ENCODE results near the gene GPBAR1. TPM values are rescaled to one million over a fixed set of nuclear protein-coding genes. Genes with fewer than 3 reads are reported as not detected.
A peak's percentile ranks its signal among the peaks of the same experiment; 100 is the strongest.

Gene GPBAR1
- total RNA-seq, 4 donors from 2014 or later, result 4.6 to 37.8 (median 13.5) TPM

GRCh38 chr2:218265626-218266025 lies 4.8 kb downstream of the GPBAR1 start:
- no peak overlapping the region for H3K27ac ChIP-seq
- H3K36me3 ChIP-seq, result peaks cover 0 to 57% (median 5%) of the 10 kb centered on the region in 3 donors
- H3K9me3 ChIP-seq, result no peaks in the 10 kb centered on the region
- 88 to 92% methylated on average over 8 of the region's 8 CpGs for WGBS, 2 donors
- peak in 1 of 2 donors; percentile 2 for DNase-seq (ENCODE audit: low spot score in 2 of 2)
- no peak overlapping the region for H3K4me3 ChIP-seq
- no peaks in the 10 kb centered on the region for H3K27me3 ChIP-seq
- peaks cover 5 to 59% (median 34%) of the 10 kb centered on the region in 4 donors for H3K4me1 ChIP-seq
- TF ChIP-seq EP300 (IDR thresholded peaks at IDR 0.05) (no peak), CTCF (IDR thresholded peaks at IDR 0.05) (no peak), POLR2A (IDR thresholded peaks at IDR 0.05) (no peak)

GRCh38 chr2:218266316-218266979 lies 5.6 kb downstream of the GPBAR1 start:
- DNase-seq (ENCODE audit: low spot score in 2 of 2), result peak in 1 of 2 donors; percentile 6
- peaks cover 5 to 59% (median 33%) of the 10 kb centered on the region in 4 donors for H3K4me1 ChIP-seq
- TF ChIP-seq EP300 (IDR thresholded peaks at IDR 0.05), result no peak
- TF ChIP-seq POLR2A (IDR thresholded peaks at IDR 0.05), result no peak
- TF ChIP-seq CTCF (IDR thresholded peaks at IDR 0.05), result no peak
- no peaks in the 10 kb centered on the region for H3K27me3 ChIP-seq
- no peaks in the 10 kb centered on the region for H3K9me3 ChIP-seq
- H3K4me3 ChIP-seq, result no peak overlapping the region
- 85 to 91% methylated on average over 11 to 12 of the region's 15 CpGs for WGBS, 2 donors
- H3K36me3 ChIP-seq, result peaks cover 0 to 57% (median 5%) of the 10 kb centered on the region in 3 donors
- H3K27ac ChIP-seq, result no peak overlapping the region

GRCh38 chr2:218267259-218267658 lies 6.4 kb downstream of the GPBAR1 start:
- Histone ChIP-seq H3K4me3 (no peak overlapping the region), H3K27me3 (no peaks in the 10 kb centered on the region), H3K36me3 (peaks cover 0 to 57% (median 5%) of the 10 kb centered on the region in 3 donors), H3K4me1 (peaks cover 5 to 59% (median 34%) of the 10 kb centered on the region in 4 donors), H3K9me3 (no peaks in the 10 kb centered on the region), H3K27ac (no peak overlapping the region)
- WGBS, 2 donors, result 93 to 95% methylated on average over 6 of the region's 6 CpGs
- TF ChIP-seq EP300 (IDR thresholded peaks at IDR 0.05), result no peak
- DNase-seq (ENCODE audit: low spot score in 2 of 2), result no peak

GRCh38 chr2:218269900-218270720 lies 9.3 kb downstream of the GPBAR1 start, which contains the start of the genes AAMP and PNKD:
TSS of gene AAMP (minus strand) at chr2:218270137. CDS start at chr2:218270086, 51 bp downstream.
TSS of gene PNKD (plus strand) at chr2:218270519. CDS start at chr2:218270536, 17 bp downstream.
- peaks cover 5 to 68% (median 33%) of the 10 kb centered on the region in 4 donors for H3K4me1 ChIP-seq
- TF ChIP-seq POLR2A (IDR thresholded peaks at IDR 0.05), result peak; percentile 73 to 89
- peak; percentile 93 to 98 for TF ChIP-seq EP300 (IDR thresholded peaks at IDR 0.05)
- peak in 2 of 5 experiments; percentile 17 to 44 for TF ChIP-seq CTCF (IDR thresholded peaks at IDR 0.05)
- peaks cover 0 to 49% (median 5%) of the 10 kb centered on the region in 3 donors for H3K36me3 ChIP-seq
- H3K27ac ChIP-seq, result peak within 1 kb of the TSS; percentile 73 to 95 (median 90)
- peak within 1 kb of the TSS; percentile 78 to 99 (median 92) for H3K4me3 ChIP-seq
- no peaks in the 10 kb centered on the region for H3K9me3 ChIP-seq
- DNase-seq (ENCODE audit: low spot score in 2 of 2), result peak; percentile 100
- no peaks in the 10 kb centered on the region for H3K27me3 ChIP-seq
- WGBS, 2 donors, result 1% methylated on average over 25 to 63 of the region's 64 CpGs

GRCh38 chr2:218270721-218271486 lies 10.1 kb downstream of the GPBAR1 start:
- Histone ChIP-seq H3K4me1 (peaks cover 5 to 70% (median 33%) of the 10 kb centered on the region in 4 donors), H3K4me3 (peak overlapping the region; percentile 78 to 99 (median 92)), H3K27me3 (no peaks in the 10 kb centered on the region), H3K27ac (peak overlapping the region; percentile 47 to 95 (median 74)), H3K9me3 (no peaks in the 10 kb centered on the region), H3K36me3 (peaks cover 0 to 49% (median 12%) of the 10 kb centered on the region in 3 donors)
- no peak for DNase-seq (ENCODE audit: low spot score in 2 of 2)
- 3 to 10% methylated on average over 18 to 23 of the region's 23 CpGs for WGBS, 2 donors
- no peak for TF ChIP-seq POLR2A (IDR thresholded peaks at IDR 0.05)
- no peak for TF ChIP-seq CTCF (IDR thresholded peaks at IDR 0.05)
- no peak for TF ChIP-seq EP300 (IDR thresholded peaks at IDR 0.05)
